ENCODE results near the gene PCAT7. TPM values are rescaled to one million over a fixed set of nuclear protein-coding genes. Genes with fewer than 3 reads are reported as not detected.

Gene PCAT7
- total RNA-seq, 2 donors from 2014 or later: 0.78 TPM; not detected in 1

GRCh38 chr9:94567271-94567670 is 12.4 kb downstream of the PCAT7 start:
- Histone ChIP-seq H3K9me3 (no peaks in the 10 kb centered on the region), H3K4me1 (no peaks in the 10 kb centered on the region), H3K4me3 (no peak overlapping the region), H3K36me3 (replicated peaks in 1 of 2; ENCODE audit: insufficient read depth in 1 of 2, low read depth in 2 of 2) (no peaks in the 10 kb centered on the region), H3K27me3 (no peaks in the 10 kb centered on the region), H3K27ac (no peak overlapping the region)
- intact Hi-C loops (cut with DNase I): no loop called here
- TF ChIP-seq POLR2A (IDR thresholded peaks at IDR 0.05) (no peak), CTCF (IDR thresholded peaks at IDR 0.05) (no peak)
- WGBS, 2 donors: 85 to 97% methylated on average over 2 of the region's 2 CpGs
- no peak for ATAC-seq
- no peak for DNase-seq

- intact Hi-C loops (cut with DNase I): no loop called here
- Histone ChIP-seq H3K4me3 (no peak overlapping the region), H3K27me3 (no peaks in the 10 kb centered on the region), H3K9me3 (no peaks in the 10 kb centered on the region), H3K4me1 (no peaks in the 10 kb centered on the region), H3K36me3 (replicated peaks in 1 of 2; ENCODE audit: insufficient read depth in 1 of 2, low read depth in 2 of 2) (no peaks in the 10 kb centered on the region), H3K27ac (no peak overlapping the region)
- TF ChIP-seq POLR2A (IDR thresholded peaks at IDR 0.05) (no peak), CTCF (IDR thresholded peaks at IDR 0.05) (no peak)
- 89 to 93% methylated on average over 3 of the region's 3 CpGs for WGBS, 2 donors
- ATAC-seq: no peak
- DNase-seq: no peak
Observed at GRCh38 chr9:94568250-94568889, 13.5 kb downstream of the PCAT7 start.

- WGBS, 2 donors: 86 to 92% methylated on average over 17 of the region's 17 CpGs
- intact Hi-C loops (cut with DNase I): no loop called here
- Histone ChIP-seq H3K27me3 (no peaks in the 10 kb centered on the region), H3K9me3 (no peaks in the 10 kb centered on the region), H3K4me3 (no peak overlapping the region), H3K36me3 (replicated peaks in 1 of 2; ENCODE audit: insufficient read depth in 1 of 2, low read depth in 2 of 2) (no peaks in the 10 kb centered on the region), H3K27ac (no peak overlapping the region), H3K4me1 (no peaks in the 10 kb centered on the region)
- no peak for TF ChIP-seq CTCF (IDR thresholded peaks at IDR 0.05)
- TF ChIP-seq POLR2A (IDR thresholded peaks at IDR 0.05): no peak
- DNase-seq (no peak), ATAC-seq (no peak)
Observed at GRCh38 chr9:94568972-94569712, 14.3 kb downstream of the PCAT7 start.

- no peak for ATAC-seq
- intact Hi-C loops (cut with DNase I): no loop called here
- Histone ChIP-seq H3K36me3 (replicated peaks in 1 of 2; ENCODE audit: insufficient read depth in 1 of 2, low read depth in 2 of 2) (no peaks in the 10 kb centered on the region), H3K4me3 (no peak overlapping the region), H3K27me3 (no peaks in the 10 kb centered on the region), H3K4me1 (peaks cover 5% of the 10 kb centered on the region), H3K9me3 (no peaks in the 10 kb centered on the region), H3K27ac (no peak overlapping the region)
- no peak for DNase-seq
- TF ChIP-seq CTCF (IDR thresholded peaks at IDR 0.05): no peak
- TF ChIP-seq POLR2A (IDR thresholded peaks at IDR 0.05): no peak
- WGBS, 2 donors: 79 to 87% methylated on average over 2 of the region's 2 CpGs
Observed at GRCh38 chr9:94576131-94576530, 21.2 kb downstream of the PCAT7 start.

Measured in body of pancreas (tissue), 4 donors.